Neural progenitor cell (in vitro differentiated cells): ENCODE data around the gene MKI67. TPM values are rescaled to one million over a fixed set of nuclear protein-coding genes. Genes with fewer than 3 reads are reported as not detected.

Experiments
- DNase-seq: peaks from one replicate; pipeline ENCODE4 v3.0.0-alpha.2; 2016; ENCODE audit warnings: low spot score
- H2AFZ ChIP-seq: fragments of 200-600 bp; sonication (generic); replicated peaks from 2 replicates; pipeline ENCODE4 v1.6.1; 2016; ENCODE audit warnings: antibody characterized with exemption
- H3F3A ChIP-seq: fragments of 200-600 bp; sonication (generic); 2 replicates; pipeline ENCODE4 v1.6.1; 2016; ENCODE audit warnings: antibody characterized with exemption, low read depth
- H3K27ac ChIP-seq: fragments of 200-600 bp; sonication (generic); 2 replicates; pipeline ENCODE4 v1.5.1; 2016; ENCODE audit warnings: mild to moderate bottlenecking
- H3K27me3 ChIP-seq: fragments of 200-600 bp; sonication (generic); 2 replicates; pipeline ENCODE4 v1.6.1; 2016; ENCODE audit warnings: mild to moderate bottlenecking, moderate library complexity
- H3K36me3 ChIP-seq: fragments of 200-600 bp; sonication (generic); 2 replicates; pipeline ENCODE4 v1.5.1; 2016
- H3K4me1 ChIP-seq: fragments of 200-600 bp; sonication (generic); 2 replicates; pipeline ENCODE4 v1.6.1; 2016; ENCODE audit warnings: mixed run types
- H3K4me2 ChIP-seq: fragments of 200-600 bp; sonication (generic); 2 replicates; pipeline ENCODE4 v1.6.1; 2016
- H3K4me3 ChIP-seq: fragments of 200-600 bp; sonication (generic); 2 replicates; pipeline ENCODE4 v1.5.1; 2016
- H3K79me2 ChIP-seq: fragments of 200-600 bp; sonication (generic); 2 replicates; pipeline ENCODE4 v1.6.1; 2016; ENCODE audit warnings: low read depth
- H3K9ac ChIP-seq: fragments of 200-600 bp; sonication (generic); 2 replicates; pipeline ENCODE4 v1.6.1; 2016
- H3K9me3 ChIP-seq: fragments of 200-600 bp; sonication (generic); 2 replicates; pipeline ENCODE4 v1.5.1; 2016; ENCODE audit warnings: low read depth
- H4K20me1 ChIP-seq: fragments of 200-600 bp; sonication (generic); 2 replicates; pipeline ENCODE4 v1.6.1; 2016; ENCODE audit warnings: low read depth
- H3K27ac Mint-ChIP-seq: 3 replicates; pipeline ENCODE4 v1.8.0; 2021; ENCODE audit warnings: mixed read lengths
- H3K27me3 Mint-ChIP-seq: 2 replicates; pipeline ENCODE4 v1.8.0; 2022; ENCODE audit warnings: low read depth, mild to moderate bottlenecking, inconsistent platforms, moderate library complexity, mixed read lengths; ENCODE audit not compliant: insufficient read depth
- H3K36me3 Mint-ChIP-seq: 3 replicates; pipeline ENCODE4 v1.8.0; 2021; ENCODE audit warnings: mixed read lengths
- H3K4me1 Mint-ChIP-seq: 3 replicates; pipeline ENCODE4 v1.8.0; 2021; ENCODE audit warnings: mixed read lengths
- H3K4me3 Mint-ChIP-seq: 3 replicates; pipeline ENCODE4 v1.8.0; 2021; ENCODE audit warnings: mild to moderate bottlenecking, moderate library complexity, mixed read lengths
- H3K9me3 Mint-ChIP-seq: 3 replicates; pipeline ENCODE4 v1.8.0; 2020; ENCODE audit warnings: mixed read lengths
- CTCF ChIP-seq: fragments of 200-600 bp; sonication (generic); IDR thresholded peaks from 2 replicates; pipeline ENCODE4 v1.5.1; 2017; ENCODE audit warnings: antibody characterized with exemption, mild to moderate bottlenecking
- EZH2 ChIP-seq: fragments of 200-600 bp; sonication (generic); IDR thresholded peaks from 2 replicates; pipeline ENCODE4 v1.6.1; 2017; ENCODE audit warnings: antibody characterized with exemption, mild to moderate bottlenecking, moderate library complexity
- EZH2phosphoT487 ChIP-seq: fragments of 200-600 bp; sonication (generic); IDR thresholded peaks from 2 replicates; pipeline ENCODE4 v1.6.1; 2017; ENCODE audit warnings: antibody characterized with exemption
- total RNA-seq: library from RNA; depleted of rRNA; stranded (reverse); fragments of >200 nt; gene quantifications from 2 replicates; pipeline ENCODE4 v1.2.3, GENCODE V29; 2015; ENCODE audit warnings: low replicate concordance

MKI67 gene
- total RNA-seq, 1 donor from 2014 or later = 65.8 TPM

GRCh38 chr10:128046953-128047290, 79.3 kb downstream of the MKI67 start:
- Histone ChIP-seq H3K36me3 (no peaks in the 10 kb centered on the region), H4K20me1 (no peaks in the 10 kb centered on the region), H3K27ac (no peak overlapping the region), H3K27me3 (peaks cover 28% of the 10 kb centered on the region), H3K79me2 (no peaks in the 10 kb centered on the region), H3K9me3 (no peaks in the 10 kb centered on the region), H3K4me3 (no peak overlapping the region), H2AFZ (peak overlapping the region; percentile 75), H3K4me1 (no peaks in the 10 kb centered on the region), H3K4me2 (no peak overlapping the region), H3K9ac (no peak overlapping the region), H3F3A (no peaks in the 10 kb centered on the region)
- H3K4me1 Mint-ChIP-seq = no peaks in the 10 kb centered on the region
- no peak overlapping the region for H3K4me3 Mint-ChIP-seq
- TF ChIP-seq CTCF = no peak
- TF ChIP-seq EZH2 = no peak
- no peak for TF ChIP-seq EZH2phosphoT487
- no peak for DNase-seq
- no peak overlapping the region for H3K27ac Mint-ChIP-seq
- H3K36me3 Mint-ChIP-seq = no peaks in the 10 kb centered on the region
- H3K9me3 Mint-ChIP-seq = no peaks in the 10 kb centered on the region
- H3K27me3 Mint-ChIP-seq = no peaks in the 10 kb centered on the region

Other genes with a start within 250 kb of the MKI67 start
- 0.12 TPM in 1 of 2 replicates, not detected in the other for gene CLRN3, start 233.5 kb downstream of the MKI67 start, total RNA-seq
- 0.21 and 0.93 TPM in 2 replicates for gene PTPRE, start 219.3 kb downstream of the MKI67 start, total RNA-seq